ENCODE data around the gene PSAP. TPM values are rescaled to one million over a fixed set of nuclear protein-coding genes. Genes with fewer than 3 reads are reported as not detected.

Gene PSAP
- total RNA-seq, 1 experiment from 2014 or later = 429 TPM

GRCh38 chr10:71845410-71846405 is 5.3 kb downstream of the PSAP start:
- Histone ChIP-seq H3K4me1 (ENCODE audit: insufficient read depth, low read length, poor library complexity, severe bottlenecking) (peaks cover 24% of the 10 kb centered on the region), H3K9me3 (ENCODE audit: low read depth, low read length, poor library complexity, severe bottlenecking) (no peaks in the 10 kb centered on the region), H3K27me3 (replicated peaks; ENCODE audit: insufficient read depth, low read depth, low read length, poor library complexity) (no peaks in the 10 kb centered on the region), H3K27ac (ENCODE audit: low read depth, low read length, poor library complexity, severe bottlenecking) (no peak overlapping the region), H3K4me3 (ENCODE audit: low read depth, low read length, poor library complexity, severe bottlenecking) (no peak overlapping the region), H3K36me3 (ENCODE audit: insufficient read depth, low read length, poor library complexity, severe bottlenecking) (no peaks in the 10 kb centered on the region)
- POLR2A ChIA-PET (ENCODE audit: low non-redundant PET) = no interaction called here
- no TSS peak for BruUV-seq (replicated peaks)
- TF ChIP-seq EZH2 (IDR thresholded peaks at IDR 0.05; ENCODE audit: borderline replicate concordance, low read depth, low read length, poor library complexity, severe bottlenecking) (no peak), CTCF (conservative IDR thresholded peaks at IDR 0.05; ENCODE audit: low read depth, low read length) (no peak)
- DNase-seq (ENCODE audit: low spot score) = no peak
- intact Hi-C loops (cut with micrococcal nuclease; ENCODE audit: unreplicated experiment) = no loop called here
- CTCF ChIA-PET = interaction anchor here (1.3 kb wide), 1 partner anchor 8 kb away, joined by 3 read pairs; no protein-coding TSS in a partner anchor

GRCh38 chr10:71844695-71845094 is 6.4 kb downstream of the PSAP start:
- no peaks in the 10 kb centered on the region for H3K36me3 ChIP-seq (ENCODE audit: insufficient read depth, low read length, poor library complexity, severe bottlenecking)
- no peaks in the 10 kb centered on the region for H3K9me3 ChIP-seq (ENCODE audit: low read depth, low read length, poor library complexity, severe bottlenecking)
- no peak overlapping the region for H3K4me3 ChIP-seq (ENCODE audit: low read depth, low read length, poor library complexity, severe bottlenecking)
- no peak overlapping the region for H3K27ac ChIP-seq (ENCODE audit: low read depth, low read length, poor library complexity, severe bottlenecking)
- BruUV-seq (replicated peaks) = no TSS peak
- no peaks in the 10 kb centered on the region for H3K27me3 ChIP-seq (replicated peaks; ENCODE audit: insufficient read depth, low read depth, low read length, poor library complexity)
- peaks cover 30% of the 10 kb centered on the region for H3K4me1 ChIP-seq (ENCODE audit: insufficient read depth, low read length, poor library complexity, severe bottlenecking)
- ChIA-PET POLR2A (ENCODE audit: low non-redundant PET) (no interaction called here), CTCF (no interaction called here)
- intact Hi-C loops (cut with micrococcal nuclease; ENCODE audit: unreplicated experiment) = no loop called here
- TF ChIP-seq CTCF (conservative IDR thresholded peaks at IDR 0.05; ENCODE audit: low read depth, low read length) (no peak), EZH2 (IDR thresholded peaks at IDR 0.05; ENCODE audit: borderline replicate concordance, low read depth, low read length, poor library complexity, severe bottlenecking) (no peak)
- DNase-seq (ENCODE audit: low spot score) = no peak

- POLR2A ChIA-PET (ENCODE audit: low non-redundant PET) = no interaction called here
Observed at GRCh38 chr10:71844084-71844483, 7.0 kb downstream of the PSAP start.

More at GRCh38 chr10:71844084-71844483, 7.0 kb downstream of the PSAP start:
- CTCF ChIA-PET = no interaction called here
- Histone ChIP-seq H3K4me1 (ENCODE audit: insufficient read depth, low read length, poor library complexity, severe bottlenecking) (peaks cover 30% of the 10 kb centered on the region), H3K27ac (ENCODE audit: low read depth, low read length, poor library complexity, severe bottlenecking) (no peak overlapping the region), H3K36me3 (ENCODE audit: insufficient read depth, low read length, poor library complexity, severe bottlenecking) (no peaks in the 10 kb centered on the region), H3K9me3 (ENCODE audit: low read depth, low read length, poor library complexity, severe bottlenecking) (no peaks in the 10 kb centered on the region), H3K27me3 (replicated peaks; ENCODE audit: insufficient read depth, low read depth, low read length, poor library complexity) (no peaks in the 10 kb centered on the region), H3K4me3 (ENCODE audit: low read depth, low read length, poor library complexity, severe bottlenecking) (no peak overlapping the region)
- TF ChIP-seq CTCF (conservative IDR thresholded peaks at IDR 0.05; ENCODE audit: low read depth, low read length) (no peak), EZH2 (IDR thresholded peaks at IDR 0.05; ENCODE audit: borderline replicate concordance, low read depth, low read length, poor library complexity, severe bottlenecking) (no peak)
- no peak for DNase-seq (ENCODE audit: low spot score)
- BruUV-seq (replicated peaks) = no TSS peak
- intact Hi-C loops (cut with micrococcal nuclease; ENCODE audit: unreplicated experiment) = no loop called here
